Stomach (tissue), 9 donors: ENCODE results near the gene POU3F2. TPM values are rescaled to one million over a fixed set of nuclear protein-coding genes. Genes with fewer than 3 reads are reported as not detected.

Experiments
- DNase-seq, 2 donors: peaks; one replicate each; pipeline versions ENCODE4 v3.0.0 to v3.0.0-alpha.2; 2013 to 2019
- H3K27ac ChIP-seq, 5 donors: fragments of 200-600 bp in 4 of 5; sonication (generic) in 4 of 5; one replicate each; pipeline ENCODE4 v1.5.1; 2013 to 2019; ENCODE audit warnings: mild to moderate bottlenecking in 1 of 5, moderate library complexity in 1 of 5
- H3K27me3 ChIP-seq, 3 donors: fragments of 200-600 bp; sonication (generic); one replicate each; pipeline ENCODE4 v1.5.1; 2017 to 2019; ENCODE audit warnings: mixed run types in 1 of 3
- H3K36me3 ChIP-seq, 4 donors: fragments of 200-600 bp; sonication (generic); 1 replicate in 3 of 4; 2 replicates in 1 of 4; pipeline ENCODE4 v1.5.1; 2016 to 2019
- H3K4me1 ChIP-seq, 4 donors: fragments of 200-600 bp; sonication (generic); one replicate each; pipeline ENCODE4 v1.5.1; 2016 to 2019
- H3K4me3 ChIP-seq, 4 donors: fragments of 200-600 bp; sonication (generic) in 3 of 4; one replicate each; pipeline ENCODE4 v1.5.1; 2016 to 2019; ENCODE audit warnings: mild to moderate bottlenecking in 1 of 4
- H3K9me3 ChIP-seq, 4 donors: fragments of 200-600 bp; sonication (generic); one replicate each; pipeline ENCODE4 v1.5.1; 2016 to 2019
- EP300 ChIP-seq: sonication (generic); formaldehyde crosslinking; IDR thresholded peaks from one replicate; pipeline ENCODE4 v1.6.1; 2017; ENCODE audit warnings: antibody characterized with exemption
- POLR2A ChIP-seq, 4 donors: fragments of 450-650 bp; IDR thresholded peaks; one replicate each; pipeline ENCODE4 v1.6.1; 2016; ENCODE audit warnings: antibody characterized with exemption in 4 of 4, control low read depth in 2 of 4, mild to moderate bottlenecking in 1 of 4, moderate library complexity in 1 of 4
- POLR2AphosphoS5 ChIP-seq, 3 donors: sonication (generic); formaldehyde crosslinking; IDR thresholded peaks; one replicate each; pipeline ENCODE4 v1.6.1; 2016; ENCODE audit warnings: antibody characterized with exemption in 3 of 3
- WGBS, 5 donors: extraction: QIAGEN DNeasy Blood & Tissue Kit in 3 of 5; methylation state at CpG; one replicate each; pipeline versions ENCODE4 v1.1.5 to v1.1.7; 2013 to 2018; 5-methylcytosine and 5-hydroxymethylcytosine counted together
- intact Hi-C: fragments of 100-400 bp; cut with DNase I; formaldehyde crosslinking; loops from one replicate; pipeline ENCODE4 v1.15.1; 2023; ENCODE audit warnings: low total_unique reads
- polyA plus RNA-seq, 3 donors: library from polyadenylated mRNA; stranded (reverse); fragments of 200-250 nt; gene quantifications; one replicate each; pipeline ENCODE4 v1.2.3, GENCODE V29; 2013
- total RNA-seq, 5 donors: library from RNA; depleted of rRNA; stranded (reverse); fragments of >200 nt; gene quantifications; one replicate each; pipeline versions ENCODE4 v1.1.0 to v1.2.3, GENCODE V29; 2014 to 2016
- TF ChIP-seq, protein P1 (sequence below), 7 experiments: fragments of 450-650 bp in 4 of 7; fragments of 200-600 bp in 3 of 7; sonication (generic) in 3 of 7; IDR thresholded peaks; one replicate each; pipeline ENCODE4 v1.5.1; 2016 to 2019; ENCODE audit warnings: antibody characterized with exemption in 7 of 7, control low read depth in 2 of 7, mild to moderate bottlenecking in 1 of 7
- donor health status: healthy with polysubstance abuse.
- donor health status: Bipolar disorder and iron deficiency.
- donor health status: healthy.

Gene POU3F2
- total and polyA plus RNA-seq, 8 donors, result under 0.01 TPM; not detected in 7

DNA sequence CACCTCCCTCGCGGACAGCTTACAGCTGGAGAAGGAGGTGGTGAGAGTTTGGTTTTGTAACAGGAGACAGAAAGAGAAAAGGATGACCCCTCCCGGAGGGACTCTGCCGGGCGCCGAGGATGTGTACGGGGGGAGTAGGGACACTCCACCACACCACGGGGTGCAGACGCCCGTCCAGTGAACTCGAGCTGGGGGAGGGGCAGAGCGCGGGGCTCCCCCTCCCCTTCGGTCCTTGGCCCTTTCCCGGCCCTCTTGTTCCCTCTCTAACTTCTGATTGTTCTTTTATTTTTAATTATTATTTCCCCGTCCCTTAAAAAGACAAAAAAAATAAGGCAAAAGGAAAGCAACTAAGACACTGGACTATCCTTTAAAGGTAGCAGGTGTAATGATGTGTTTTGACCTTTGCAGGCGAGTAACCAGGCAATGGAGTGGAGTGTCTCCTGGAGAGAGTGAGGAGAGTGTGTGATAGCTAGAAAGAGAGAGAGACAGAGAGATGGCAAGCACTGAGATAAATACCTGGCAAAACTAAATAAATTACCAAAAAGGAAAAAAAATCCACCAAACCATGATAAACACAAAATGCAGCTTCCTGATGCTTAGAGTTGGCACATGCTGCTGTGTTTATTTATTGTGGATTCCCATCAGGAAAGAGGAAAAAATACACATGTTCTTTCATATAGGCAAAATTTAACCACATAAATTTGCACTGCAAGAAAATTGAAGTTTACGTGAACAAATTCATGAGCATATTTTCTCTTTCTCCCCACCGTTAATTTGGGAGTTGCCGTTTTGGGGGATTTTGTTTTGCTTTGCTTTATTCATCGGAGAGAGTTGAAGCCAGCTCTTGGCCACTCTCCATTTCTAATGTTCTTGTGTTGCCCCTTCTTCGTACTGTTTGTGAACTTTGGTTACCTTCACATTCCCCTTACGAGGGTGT, 1.9 kb downstream of the POU3F2 start:
- TF ChIP-seq, protein P1, sequence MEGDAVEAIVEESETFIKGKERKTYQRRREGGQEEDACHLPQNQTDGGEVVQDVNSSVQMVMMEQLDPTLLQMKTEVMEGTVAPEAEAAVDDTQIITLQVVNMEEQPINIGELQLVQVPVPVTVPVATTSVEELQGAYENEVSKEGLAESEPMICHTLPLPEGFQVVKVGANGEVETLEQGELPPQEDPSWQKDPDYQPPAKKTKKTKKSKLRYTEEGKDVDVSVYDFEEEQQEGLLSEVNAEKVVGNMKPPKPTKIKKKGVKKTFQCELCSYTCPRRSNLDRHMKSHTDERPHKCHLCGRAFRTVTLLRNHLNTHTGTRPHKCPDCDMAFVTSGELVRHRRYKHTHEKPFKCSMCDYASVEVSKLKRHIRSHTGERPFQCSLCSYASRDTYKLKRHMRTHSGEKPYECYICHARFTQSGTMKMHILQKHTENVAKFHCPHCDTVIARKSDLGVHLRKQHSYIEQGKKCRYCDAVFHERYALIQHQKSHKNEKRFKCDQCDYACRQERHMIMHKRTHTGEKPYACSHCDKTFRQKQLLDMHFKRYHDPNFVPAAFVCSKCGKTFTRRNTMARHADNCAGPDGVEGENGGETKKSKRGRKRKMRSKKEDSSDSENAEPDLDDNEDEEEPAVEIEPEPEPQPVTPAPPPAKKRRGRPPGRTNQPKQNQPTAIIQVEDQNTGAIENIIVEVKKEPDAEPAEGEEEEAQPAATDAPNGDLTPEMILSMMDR (IDR thresholded peaks at IDR 0.05), result no peak
- TF ChIP-seq POLR2A (IDR thresholded peaks at IDR 0.05) (no peak), POLR2AphosphoS5 (IDR thresholded peaks at IDR 0.05) (no peak), EP300 (no peak)
- no peaks in the 10 kb centered on the region for H3K9me3 ChIP-seq
- no peaks in the 10 kb centered on the region for H3K36me3 ChIP-seq
- H3K27ac ChIP-seq, result no peak overlapping the region
- peaks cover 35 to 100% (median 99%) of the 10 kb centered on the region in 3 donors for H3K27me3 ChIP-seq
- no peak for DNase-seq
- peak overlapping the region in 2 of 4 donors; percentile 64 to 68 for H3K4me3 ChIP-seq
- WGBS, 5 donors, result 5 to 8% (median 6%) methylated on average over 22 to 23 of the region's 23 CpGs
- intact Hi-C loops, result no loop called here
- H3K4me1 ChIP-seq, result peaks cover 46 to 56% (median 49%) of the 10 kb centered on the region in 4 donors

DNA sequence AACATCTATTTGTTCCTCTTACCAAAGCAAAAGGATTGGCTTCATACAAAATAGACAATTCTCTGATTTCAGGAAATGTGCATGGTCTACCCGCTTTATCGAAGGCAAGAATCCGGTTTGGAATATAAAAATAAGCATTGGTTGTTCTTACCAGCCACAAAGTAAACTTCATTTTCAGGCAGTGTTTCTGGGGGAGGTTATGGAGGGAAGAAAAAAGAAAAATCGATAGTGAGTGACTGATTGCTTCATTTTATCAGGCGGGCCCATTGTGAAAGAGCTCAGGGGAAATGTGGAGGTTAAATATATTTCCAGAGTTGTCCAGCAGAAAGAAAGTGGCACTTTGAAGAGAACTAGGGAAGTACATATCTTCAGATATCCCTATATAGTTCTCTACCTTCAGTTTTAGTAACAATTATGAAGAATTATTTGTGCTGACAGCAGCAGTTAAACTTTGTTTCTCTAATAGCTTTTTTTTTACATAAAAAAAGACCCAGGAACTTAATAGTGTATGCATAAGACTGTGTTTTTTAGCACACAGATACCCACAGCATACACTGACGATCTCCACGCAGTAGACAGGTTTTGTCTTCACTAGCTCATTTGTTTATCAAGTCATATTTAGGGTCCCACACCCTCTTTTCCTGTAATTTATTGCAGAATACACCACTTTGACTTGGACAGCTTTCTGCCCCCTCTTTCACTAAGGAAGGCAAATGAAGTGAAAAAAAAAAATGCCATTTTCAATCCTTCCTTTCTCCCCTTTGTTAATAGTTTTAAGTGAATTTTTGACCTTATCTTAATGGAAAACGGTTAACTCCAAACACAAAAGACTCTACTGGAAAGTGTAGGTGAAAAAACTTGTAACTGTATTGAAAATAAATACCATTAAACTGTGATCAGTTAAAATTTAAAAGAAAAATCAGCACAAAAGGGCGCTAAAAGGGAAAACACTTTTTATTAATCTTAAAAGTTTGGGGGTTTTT, 2.9 kb downstream of the POU3F2 start:
- DNase-seq, result no peak
- no peak overlapping the region for H3K4me3 ChIP-seq
- peaks cover 32 to 100% (median 99%) of the 10 kb centered on the region in 3 donors for H3K27me3 ChIP-seq
- TF ChIP-seq POLR2A (IDR thresholded peaks at IDR 0.05) (no peak), POLR2AphosphoS5 (IDR thresholded peaks at IDR 0.05) (no peak), EP300 (no peak)
- TF ChIP-seq, protein P1 (IDR thresholded peaks at IDR 0.05), result no peak
- peaks cover 38 to 48% (median 39%) of the 10 kb centered on the region in 4 donors for H3K4me1 ChIP-seq
- WGBS, 5 donors, result 11 to 19% (median 14%) methylated on average over 9 of the region's 9 CpGs
- H3K9me3 ChIP-seq, result no peaks in the 10 kb centered on the region
- no peak overlapping the region for H3K27ac ChIP-seq
- H3K36me3 ChIP-seq, result no peaks in the 10 kb centered on the region
- intact Hi-C loops, result no loop called here

DNA sequence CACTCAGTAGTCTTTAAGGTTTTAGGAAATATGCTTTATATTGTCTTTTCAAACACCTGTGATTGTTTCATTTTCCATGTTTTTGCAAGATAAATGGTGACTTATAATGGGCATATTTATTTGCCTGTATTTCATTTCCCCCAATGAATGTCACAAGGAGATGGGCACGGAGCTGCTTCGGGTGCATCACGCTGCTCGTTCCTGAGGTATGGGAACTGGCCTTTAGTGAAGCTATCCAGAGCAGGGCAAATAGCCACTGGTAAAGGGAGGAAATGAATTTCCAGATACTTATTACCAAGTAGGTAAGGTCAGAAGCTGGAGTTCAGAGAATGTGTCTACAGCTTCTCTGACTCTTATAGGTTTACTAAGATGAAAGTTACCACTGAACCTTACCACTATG, 3.7 kb downstream of the POU3F2 start:
- no peak overlapping the region for H3K27ac ChIP-seq
- H3K9me3 ChIP-seq, result no peaks in the 10 kb centered on the region
- H3K4me1 ChIP-seq, result peaks cover 30 to 48% (median 33%) of the 10 kb centered on the region in 4 donors
- 15 to 43% (median 33%) methylated on average over 4 of the region's 4 CpGs for WGBS, 5 donors
- TF ChIP-seq POLR2AphosphoS5 (IDR thresholded peaks at IDR 0.05) (no peak), EP300 (no peak), POLR2A (IDR thresholded peaks at IDR 0.05) (no peak)
- TF ChIP-seq, protein P1 (IDR thresholded peaks at IDR 0.05), result no peak
- H3K4me3 ChIP-seq, result no peak overlapping the region
- H3K36me3 ChIP-seq, result no peaks in the 10 kb centered on the region
- DNase-seq, result no peak
- intact Hi-C loops, result no loop called here
- peaks cover 32 to 100% (median 99%) of the 10 kb centered on the region in 3 donors for H3K27me3 ChIP-seq

DNA sequence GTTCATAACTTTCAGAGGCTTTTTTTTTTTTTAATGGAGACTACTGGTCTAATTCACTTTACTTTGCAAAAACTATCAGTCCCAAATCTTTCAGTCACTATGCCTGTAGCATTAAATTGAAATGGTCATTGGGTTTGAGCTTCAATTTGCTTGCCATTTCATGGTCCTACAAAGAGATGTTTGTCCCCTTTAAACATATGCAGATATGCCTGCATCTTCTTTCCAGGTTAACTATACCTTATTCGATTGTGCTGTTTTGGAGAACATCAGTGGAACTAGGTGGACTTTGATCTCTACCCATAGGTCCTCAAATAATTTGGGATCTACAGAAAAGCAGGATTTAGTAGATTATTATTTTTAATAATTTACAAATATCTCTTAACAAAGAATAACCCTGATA, 4.6 kb downstream of the POU3F2 start:
- DNase-seq, result no peak
- Histone ChIP-seq H3K27ac (no peak overlapping the region), H3K4me1 (peaks cover 27 to 48% (median 33%) of the 10 kb centered on the region in 4 donors), H3K36me3 (no peaks in the 10 kb centered on the region), H3K9me3 (no peaks in the 10 kb centered on the region), H3K4me3 (no peak overlapping the region), H3K27me3 (peaks cover 39 to 100% (median 99%) of the 10 kb centered on the region in 3 donors)
- intact Hi-C loops, result no loop called here
- TF ChIP-seq POLR2AphosphoS5 (IDR thresholded peaks at IDR 0.05) (no peak), POLR2A (IDR thresholded peaks at IDR 0.05) (no peak), EP300 (no peak)
- TF ChIP-seq, protein P1 (IDR thresholded peaks at IDR 0.05), result no peak
- 10 to 48% (median 34%) methylated on average over 1 of the region's 1 CpG for WGBS, 5 donors
